HG03575 (cell line): ENCODE data around the gene ACTR1B.

ENCODE experiments used
- ATAC-seq: cut with Tn5 transposase; IDR thresholded peaks from one replicate; pipeline ENCODE4 v1.9.1; 2021; ENCODE audit not compliant: unreplicated experiment, insufficient number of reproducible peaks, low FRiP score; ENCODE audit errors: extremely low read depth

The ACTR1B gene

GRCh38 chr2:97660775-97661389, 3.0 kb downstream of the ACTR1B start:
- no peak for ATAC-seq

DNA sequence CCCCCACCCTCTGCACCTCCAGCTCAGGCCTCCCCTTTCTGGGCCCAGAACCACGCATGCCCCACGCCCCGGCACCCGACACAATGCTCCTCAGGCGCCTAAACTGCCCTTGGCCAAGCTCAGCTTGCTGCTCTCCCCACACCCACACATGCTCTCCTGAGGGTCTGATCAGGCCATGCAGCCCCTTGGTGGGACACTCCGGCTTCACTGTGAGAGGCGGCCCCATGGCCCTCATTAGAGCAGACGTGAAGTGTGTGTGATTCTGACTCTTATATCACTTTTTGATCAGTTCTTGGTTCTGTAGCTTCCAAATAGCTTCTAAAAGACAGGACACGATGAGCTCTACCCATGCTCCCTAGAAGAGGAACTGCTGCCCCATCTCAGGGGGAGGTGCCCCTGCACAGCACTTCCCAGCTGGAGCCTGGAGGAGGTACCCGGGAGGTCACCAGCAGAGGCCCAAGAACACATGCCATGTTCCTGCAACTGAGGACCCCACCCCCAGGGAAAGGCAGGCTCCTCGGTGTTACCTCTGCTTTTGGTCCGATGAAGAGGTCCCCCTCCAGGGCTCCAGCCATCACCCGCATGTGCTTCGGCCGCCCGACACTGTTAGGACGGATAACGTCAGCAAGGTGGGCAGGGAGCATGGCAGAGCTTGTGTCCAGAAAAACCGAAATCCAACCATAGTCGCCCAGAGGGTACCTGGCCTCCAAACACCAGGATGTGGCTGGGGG, 3.6 kb downstream of the ACTR1B start:
- no peak for ATAC-seq

GRCh38 chr2:97659256-97660043, 4.4 kb downstream of the ACTR1B start:
- no peak for ATAC-seq

DNA sequence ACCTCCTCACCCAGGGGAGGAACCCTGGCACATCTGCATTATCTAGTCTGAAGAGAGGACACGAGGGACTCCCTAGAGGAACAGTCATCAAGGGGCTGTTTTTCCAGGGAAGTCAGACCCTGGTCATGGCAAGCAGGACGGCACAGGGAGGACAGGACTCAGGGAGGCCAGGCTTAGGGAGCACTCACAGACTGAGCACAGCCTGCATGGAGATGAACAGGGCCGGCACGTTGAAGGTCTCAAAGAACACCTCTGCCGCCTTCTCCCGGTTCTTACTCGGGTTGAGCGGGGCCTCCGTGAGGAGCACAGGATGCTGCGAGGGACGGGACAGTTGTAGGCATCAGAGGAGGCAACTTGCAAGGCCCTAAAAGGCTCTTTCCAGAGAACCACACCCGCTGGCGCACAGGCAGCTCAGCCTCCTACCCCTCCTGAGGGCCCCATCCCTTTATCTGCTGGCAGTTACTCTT, 5.1 kb downstream of the ACTR1B start:
- no peak for ATAC-seq

GRCh38 chr2:97657986-97658690, 5.7 kb downstream of the ACTR1B start:
- ATAC-seq = no peak

- ATAC-seq = no peak
These were observed 6.8 kb downstream of the ACTR1B start for GRCh38 chr2:97656905-97657587.

GRCh38 chr2:97656129-97656755, 7.6 kb downstream of the ACTR1B start:
- ATAC-seq = no peak

DNA sequence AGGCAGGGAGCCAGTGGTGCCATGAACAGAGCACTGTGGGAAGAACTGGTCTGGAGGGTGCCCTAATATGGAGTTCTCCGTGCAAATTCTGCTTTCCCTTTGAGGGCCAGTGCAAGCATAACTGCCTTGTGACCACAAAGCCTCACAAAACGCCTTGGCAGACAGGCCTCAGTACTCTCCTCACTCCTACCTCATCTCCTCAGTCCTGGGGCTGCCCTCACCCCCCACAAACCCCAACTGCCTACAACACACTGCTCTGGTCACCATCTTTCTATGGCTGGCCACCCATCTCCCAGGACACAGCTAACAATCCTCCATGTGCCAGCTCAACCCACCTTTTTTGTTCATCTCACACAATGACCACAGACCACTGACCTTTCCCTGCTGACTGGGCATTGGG, 9.1 kb downstream of the ACTR1B start:
- no peak for ATAC-seq

GRCh38 chr2:97654309-97654708, 9.5 kb downstream of the ACTR1B start:
- no peak for ATAC-seq

DNA sequence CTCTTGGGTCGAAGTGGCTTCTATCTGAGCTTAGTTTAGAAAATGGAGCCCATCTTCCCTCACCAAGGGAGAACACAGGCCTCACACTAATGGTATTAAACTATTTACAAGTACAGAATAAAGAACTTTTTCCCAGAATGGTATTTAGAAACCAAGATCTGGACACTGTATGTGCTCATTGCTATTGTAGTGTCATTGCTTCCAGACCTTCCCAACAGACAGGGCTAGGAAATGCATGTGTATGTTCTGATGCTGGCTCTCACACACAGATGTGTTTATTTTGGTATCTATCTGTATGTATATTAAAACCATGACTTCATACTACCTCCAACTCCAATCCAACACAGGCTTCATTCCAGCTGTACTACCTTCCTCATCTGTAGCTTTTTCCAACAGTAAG, 10.0 kb downstream of the ACTR1B start:
- ATAC-seq = no peak

DNA sequence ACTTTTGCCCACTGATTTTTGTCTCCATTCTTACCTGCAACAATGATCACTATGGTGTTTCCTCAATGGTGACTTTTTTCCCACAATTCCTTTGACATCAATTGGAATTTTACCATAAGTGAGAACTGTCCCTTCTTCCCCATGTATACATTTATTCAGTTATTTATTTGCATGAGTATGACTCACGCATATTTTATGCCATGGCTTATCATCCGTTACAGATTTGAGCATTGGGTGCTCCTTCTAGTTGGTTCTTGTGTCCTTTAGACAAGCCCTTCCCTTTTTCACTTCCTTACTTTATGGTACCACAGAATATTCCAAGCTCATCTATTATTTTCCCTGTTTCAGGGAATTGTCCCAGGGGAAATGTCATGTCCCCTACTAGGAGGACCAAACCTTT, 10.4 kb downstream of the ACTR1B start:
- ATAC-seq = no peak

DNA sequence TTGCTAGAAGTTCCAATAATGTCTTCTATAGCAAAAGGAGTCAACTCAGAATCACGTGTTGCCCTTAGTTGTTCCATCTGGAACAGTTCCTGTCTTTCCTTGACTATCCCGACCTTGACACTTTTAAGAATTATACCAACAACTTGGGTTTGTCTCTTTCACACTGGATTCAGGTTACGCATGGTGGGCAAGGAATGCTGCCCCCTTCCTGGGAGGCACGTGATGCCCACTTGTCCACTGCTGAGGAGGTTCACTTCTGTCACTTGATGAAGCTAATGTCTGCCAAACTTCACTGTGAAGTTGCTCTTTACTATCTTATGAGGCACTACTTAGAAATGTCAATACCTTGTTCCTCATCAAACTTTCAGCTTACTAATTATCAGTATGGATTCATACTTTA, 12.7 kb downstream of the ACTR1B start:
- ATAC-seq = no peak

DNA sequence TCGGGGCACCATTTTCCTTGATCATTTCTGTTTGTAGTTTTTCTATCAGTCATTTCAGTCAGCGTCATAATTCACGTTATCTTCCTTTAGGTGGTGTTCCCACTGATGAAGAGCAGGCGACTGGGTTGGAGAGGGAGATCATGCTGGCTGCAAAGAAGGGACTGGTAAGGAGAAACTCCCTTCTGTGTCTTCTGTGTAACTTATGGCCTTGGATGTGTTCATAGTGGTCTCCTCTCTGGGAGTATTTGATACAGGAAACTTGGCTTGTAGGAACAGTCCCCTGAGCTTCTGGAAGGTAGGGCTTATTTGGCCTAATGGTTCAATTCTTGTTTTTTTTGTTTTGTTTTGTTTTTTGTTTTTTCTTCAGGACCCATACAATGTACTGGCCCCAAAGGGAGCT, 16.9 kb downstream of the ACTR1B start:
- ATAC-seq = no peak

- peak; percentile 60 for ATAC-seq
These were observed 17.9 kb downstream of the ACTR1B start, which contains the start of gene COX5B for GRCh38 chr2:97645695-97646629. TSS of gene COX5B (plus strand) at chr2:97646062. CDS start at chr2:97646087, 25 bp downstream.

DNA sequence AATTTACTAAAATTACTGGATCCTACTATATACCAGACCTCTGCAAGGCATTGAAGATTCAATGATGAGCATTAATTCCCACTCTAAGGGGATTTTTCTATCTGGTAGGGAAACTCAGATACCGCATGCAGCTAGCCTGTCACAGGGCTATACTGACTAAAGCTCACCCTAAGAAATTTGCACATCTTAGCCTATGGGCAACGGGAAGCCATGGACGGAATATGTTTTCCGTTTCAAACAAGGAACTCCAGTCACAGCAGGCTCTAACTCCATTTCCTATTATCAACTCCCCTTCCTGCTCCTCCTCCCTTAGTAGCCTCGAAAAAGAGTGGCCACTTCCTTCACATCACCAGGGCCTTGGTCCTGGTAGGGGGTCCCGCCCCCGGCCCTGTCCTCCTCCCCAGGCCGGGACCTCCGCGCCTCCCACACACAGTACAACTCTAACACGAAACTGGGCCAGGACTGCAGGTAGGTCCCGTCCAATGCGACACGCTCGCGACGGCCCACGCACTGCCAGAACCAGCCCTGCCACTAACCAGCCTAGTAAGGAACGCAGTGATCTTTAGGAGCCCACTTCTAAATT, 18.6 kb downstream of the ACTR1B start:
- ATAC-seq = peak; percentile 12

DNA sequence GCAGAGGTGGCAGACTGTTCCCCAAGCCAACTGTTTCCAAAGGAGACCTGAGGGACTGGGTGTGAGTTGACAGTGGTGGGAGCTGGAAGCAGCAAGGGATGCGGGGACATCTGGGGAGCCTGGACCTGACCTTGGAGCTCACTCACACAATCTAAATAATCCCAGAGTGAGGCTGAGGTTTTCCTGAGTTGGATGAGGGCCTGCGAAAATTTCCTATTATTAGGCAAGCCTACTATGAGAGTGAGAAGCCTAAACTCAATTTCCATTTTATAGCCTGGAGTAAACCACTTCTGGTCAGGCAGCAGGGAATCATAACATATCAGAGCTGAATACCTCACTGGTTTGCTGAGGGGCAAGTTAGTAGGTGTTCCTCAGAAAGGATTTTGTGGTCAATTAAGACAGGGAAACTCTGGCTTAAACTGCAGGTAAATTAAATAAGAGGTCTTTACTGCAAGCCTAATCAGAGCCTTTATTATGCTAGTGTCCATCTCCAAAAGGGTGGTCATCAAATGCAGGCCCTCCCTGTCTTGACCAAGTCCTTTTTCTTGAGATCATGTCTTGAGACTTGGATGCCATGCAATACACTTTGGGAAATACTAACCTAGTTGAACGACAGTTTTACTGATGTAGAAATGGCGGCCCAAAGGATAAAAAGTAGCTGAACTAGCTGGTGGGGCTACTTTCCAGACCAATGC, 19.7 kb downstream of the ACTR1B start:
- no peak for ATAC-seq
